Breast epithelium (tissue), 4 donors: ENCODE data around the gene TM4SF4. TPM values are rescaled to one million over a fixed set of nuclear protein-coding genes. Genes with fewer than 3 reads are reported as not detected.

ENCODE experiments used
- DNase-seq, 2 donors: peaks; one replicate each; pipeline ENCODE4 v3.0.0-alpha.2; 2019; ENCODE audit warnings: low spot score in 2 of 2
- H3K27ac ChIP-seq, 2 donors: fragments of 200-600 bp; sonication (generic) in 1 of 2; one replicate each; pipeline ENCODE4 v1.5.1; 2016 to 2019; ENCODE audit warnings: mild to moderate bottlenecking in 1 of 2
- H3K27me3 ChIP-seq, 2 donors: fragments of 200-600 bp; sonication (generic) in 1 of 2; one replicate each; pipeline versions ENCODE4 v1.5.1 to v1.6.0; 2017 to 2019; ENCODE audit warnings: control low read depth in 1 of 2, mild to moderate bottlenecking in 1 of 2
- H3K36me3 ChIP-seq: fragments of 200-600 bp; one replicate; pipeline ENCODE4 v1.5.1; 2019
- H3K4me1 ChIP-seq, 2 donors: fragments of 200-600 bp; sonication (generic); one replicate each; pipeline ENCODE4 v1.5.1; 2016 to 2019; ENCODE audit warnings: control low read depth in 1 of 2
- H3K4me3 ChIP-seq, 3 donors: fragments of 200-600 bp; sonication (generic); 1 replicate in 2 of 3; 2 replicates in 1 of 3; pipeline ENCODE4 v1.5.1; 2016 to 2019; ENCODE audit warnings: mild to moderate bottlenecking in 3 of 3, moderate library complexity in 2 of 3
- H3K9me3 ChIP-seq, 2 donors: fragments of 200-600 bp; sonication (generic) in 1 of 2; one replicate each; pipeline ENCODE4 v1.5.1; 2016 to 2019; ENCODE audit warnings: control low read depth in 1 of 2
- CTCF ChIP-seq, 3 donors: fragments of 450-650 bp; IDR thresholded peaks; one replicate each; pipeline ENCODE4 v1.5.1; 2016 to 2017; ENCODE audit warnings: antibody characterized with exemption in 3 of 3, mild to moderate bottlenecking in 3 of 3, moderate library complexity in 3 of 3
- POLR2A ChIP-seq: fragments of 450-650 bp; IDR thresholded peaks from one replicate; pipeline ENCODE4 v1.6.1; 2016; ENCODE audit warnings: antibody characterized with exemption, mild to moderate bottlenecking, moderate library complexity
- POLR2AphosphoS5 ChIP-seq, 3 donors: sonication (generic); formaldehyde crosslinking; IDR thresholded peaks; one replicate each; pipeline ENCODE4 v1.6.1; 2017; ENCODE audit warnings: antibody characterized with exemption in 3 of 3
- intact Hi-C: fragments of 100-400 bp; cut with DNase I; formaldehyde crosslinking; loops from one replicate; pipeline ENCODE4 v1.15.1; 2023; ENCODE audit warnings: low total_unique reads
- total RNA-seq, 3 donors: library from RNA; depleted of rRNA; stranded (reverse); fragments of >200 nt; gene quantifications; one replicate each; pipeline ENCODE4 v1.1.0, GENCODE V29; 2016

Gene TM4SF4
- total RNA-seq, 3 donors from 2014 or later, result 1.6 TPM; not detected in 2

- Histone ChIP-seq H3K4me3 (no peak overlapping the region), H3K27me3 (no peaks in the 10 kb centered on the region), H3K27ac (peak overlapping the region; percentile 26 to 46), H3K4me1 (no peaks in the 10 kb centered on the region), H3K36me3 (no peaks in the 10 kb centered on the region), H3K9me3 (no peaks in the 10 kb centered on the region)
- DNase-seq, result no peak
- intact Hi-C loops, result loop anchor here (5.0 kb wide), 1 partner anchor 509 kb away; no protein-coding TSS in a partner anchor
- TF ChIP-seq CTCF (IDR thresholded peaks at IDR 0.05) (no peak), POLR2A (no peak), POLR2AphosphoS5 (IDR thresholded peaks at IDR 0.05) (no peak)
Measured at GRCh38 chr3:149528340-149528650, 53.8 kb downstream of the TM4SF4 start.

GRCh38 chr3:149529099-149529498, 54.6 kb downstream of the TM4SF4 start:
- H3K27ac ChIP-seq, result peak overlapping the region; percentile 26 to 46
- H3K27me3 ChIP-seq, result no peaks in the 10 kb centered on the region
- intact Hi-C loops, result loop anchor here (5.0 kb wide), 1 partner anchor 508 kb away; no protein-coding TSS in a partner anchor
- DNase-seq, result no peak
- H3K36me3 ChIP-seq, result no peaks in the 10 kb centered on the region
- no peaks in the 10 kb centered on the region for H3K9me3 ChIP-seq
- TF ChIP-seq POLR2A, result no peak
- TF ChIP-seq CTCF (IDR thresholded peaks at IDR 0.05), result no peak
- TF ChIP-seq POLR2AphosphoS5 (IDR thresholded peaks at IDR 0.05), result no peak
- no peaks in the 10 kb centered on the region for H3K4me1 ChIP-seq
- H3K4me3 ChIP-seq, result no peak overlapping the region

DNA sequence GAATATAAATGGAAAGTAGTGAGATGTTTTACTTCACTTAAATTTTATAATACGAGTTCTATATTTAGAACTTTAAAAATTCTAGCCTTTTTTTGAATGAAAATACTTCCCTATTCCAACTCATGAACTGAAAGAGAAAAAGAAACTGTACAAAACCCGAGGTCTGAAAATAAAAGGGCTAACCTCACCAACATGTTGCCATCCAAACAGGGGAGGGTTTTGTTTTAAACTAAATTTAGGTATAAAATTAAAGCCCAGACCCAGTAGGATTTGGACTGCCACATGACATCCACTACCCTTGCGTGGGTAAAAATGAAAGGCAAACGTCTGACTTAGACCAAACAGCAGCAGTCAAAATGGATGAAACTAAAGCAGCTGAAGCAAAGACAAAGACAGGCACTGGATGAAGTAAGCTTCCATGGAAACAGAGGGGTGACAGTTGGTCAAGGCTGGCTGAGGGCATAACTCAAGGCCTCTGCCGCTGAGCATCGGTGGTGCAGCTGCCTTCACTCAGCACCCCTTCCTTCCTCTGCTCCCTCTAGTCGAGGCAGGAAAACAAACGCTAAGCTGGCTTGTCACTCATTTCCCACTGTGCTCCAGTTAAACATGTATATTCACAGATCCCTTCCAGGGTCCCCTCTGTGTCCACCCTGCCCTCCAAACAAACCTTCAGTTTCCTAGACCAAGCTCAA, 58.1 kb downstream of the TM4SF4 start:
- Histone ChIP-seq H3K9me3 (no peaks in the 10 kb centered on the region), H3K27ac (peak overlapping the region; percentile 70 to 79), H3K36me3 (no peaks in the 10 kb centered on the region), H3K4me3 (no peak overlapping the region), H3K27me3 (no peaks in the 10 kb centered on the region), H3K4me1 (no peaks in the 10 kb centered on the region)
- intact Hi-C loops, result no loop called here
- TF ChIP-seq CTCF (IDR thresholded peaks at IDR 0.05), result no peak
- no peak for TF ChIP-seq POLR2AphosphoS5 (IDR thresholded peaks at IDR 0.05)
- no peak for TF ChIP-seq POLR2A
- no peak for DNase-seq

- Histone ChIP-seq H3K4me1 (no peaks in the 10 kb centered on the region), H3K27ac (peak overlapping the region; percentile 79 to 81), H3K36me3 (no peaks in the 10 kb centered on the region), H3K4me3 (no peak overlapping the region), H3K9me3 (no peaks in the 10 kb centered on the region), H3K27me3 (no peaks in the 10 kb centered on the region)
- TF ChIP-seq POLR2AphosphoS5 (IDR thresholded peaks at IDR 0.05) (no peak), POLR2A (no peak), CTCF (IDR thresholded peaks at IDR 0.05) (no peak)
- intact Hi-C loops, result no loop called here
- DNase-seq, result no peak
Measured at GRCh38 chr3:149534082-149534481, 59.6 kb downstream of the TM4SF4 start.

DNA sequence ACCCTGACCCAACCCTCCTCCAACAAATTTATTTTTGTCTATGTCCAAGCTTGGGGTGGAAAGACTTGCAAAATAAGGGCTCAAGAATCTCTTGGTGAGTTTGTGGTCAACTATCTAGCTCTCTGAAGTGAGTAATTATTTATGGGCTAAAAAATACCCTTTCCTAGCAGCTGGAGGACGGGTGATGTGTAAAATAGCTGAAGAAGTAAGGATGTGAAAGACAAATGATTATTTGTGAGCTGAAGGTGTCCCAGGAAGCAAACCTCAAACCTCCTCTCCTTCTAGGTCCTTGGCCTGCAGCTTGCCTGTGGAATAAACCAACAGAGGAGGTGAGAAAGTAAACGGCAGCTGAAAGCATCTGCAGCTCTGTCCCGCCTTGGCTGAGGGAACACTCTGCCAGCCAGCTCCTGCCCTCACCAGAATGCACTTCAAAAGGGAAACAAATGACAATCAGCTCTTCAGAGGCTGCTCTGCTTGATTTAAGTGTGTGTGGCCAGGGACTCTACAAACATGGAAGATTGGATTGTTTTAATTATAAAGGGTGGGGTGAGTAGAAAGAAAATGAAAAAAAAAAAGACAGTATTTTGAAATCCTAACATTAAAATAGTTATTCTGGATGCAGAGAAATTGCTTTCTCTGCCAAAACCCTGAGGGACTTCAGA, 60.3 kb downstream of the TM4SF4 start:
- Histone ChIP-seq H3K4me1 (no peaks in the 10 kb centered on the region), H3K36me3 (no peaks in the 10 kb centered on the region), H3K27me3 (no peaks in the 10 kb centered on the region), H3K27ac (peak overlapping the region; percentile 79 to 81), H3K4me3 (peak overlapping the region in 2 of 3 donors; percentile 18 to 33), H3K9me3 (no peaks in the 10 kb centered on the region)
- TF ChIP-seq CTCF (IDR thresholded peaks at IDR 0.05) (no peak), POLR2A (no peak), POLR2AphosphoS5 (IDR thresholded peaks at IDR 0.05) (no peak)
- DNase-seq, result peak; percentile 53 to 62
- intact Hi-C loops, result no loop called here
